ENCODE data around the gene BOLA1. TPM values are rescaled to one million over a fixed set of nuclear protein-coding genes. Genes with fewer than 3 reads are reported as not detected.

The BOLA1 gene
- total RNA-seq, 1 donor from 2014 or later = 11.5 TPM

GRCh38 chr1:149942885-149943284, 43.5 kb downstream of the BOLA1 start:
- DNase-seq (no peak), ATAC-seq (no peak)
- H3K36me3 ChIP-seq = peaks cover 44% of the 10 kb centered on the region
- H3K27ac ChIP-seq = no peak overlapping the region
- H3K4me1 ChIP-seq = peaks cover 37% of the 10 kb centered on the region
- TF ChIP-seq CTCF (IDR thresholded peaks at IDR 0.05) = no peak
- no peak overlapping the region for H3K4me3 ChIP-seq
- intact Hi-C loops (cut with DNase I) = no loop called here
- H3K9me3 ChIP-seq = no peaks in the 10 kb centered on the region
- H3K27me3 ChIP-seq (ENCODE audit: low read depth) = no peaks in the 10 kb centered on the region

- DNase-seq (no peak), ATAC-seq (no peak)
- Histone ChIP-seq H3K27ac (no peak overlapping the region), H3K27me3 (ENCODE audit: low read depth) (no peaks in the 10 kb centered on the region), H3K9me3 (no peaks in the 10 kb centered on the region), H3K4me1 (peaks cover 14% of the 10 kb centered on the region), H3K36me3 (peaks cover 67% of the 10 kb centered on the region), H3K4me3 (no peak overlapping the region)
- intact Hi-C loops (cut with DNase I) = no loop called here
- no peak for TF ChIP-seq CTCF (IDR thresholded peaks at IDR 0.05)
These were observed 45.8 kb downstream of the BOLA1 start for GRCh38 chr1:149945206-149945605.

GRCh38 chr1:149949911-149950310, 50.5 kb downstream of the BOLA1 start:
- DNase-seq = no peak
- ATAC-seq = no peak

More at GRCh38 chr1:149949911-149950310, 50.5 kb downstream of the BOLA1 start:
- TF ChIP-seq CTCF (IDR thresholded peaks at IDR 0.05) = no peak
- Histone ChIP-seq H3K27ac (no peak overlapping the region), H3K27me3 (ENCODE audit: low read depth) (no peaks in the 10 kb centered on the region), H3K36me3 (peaks cover 55% of the 10 kb centered on the region), H3K4me1 (no peaks in the 10 kb centered on the region), H3K9me3 (no peaks in the 10 kb centered on the region), H3K4me3 (no peak overlapping the region)
- intact Hi-C loops (cut with DNase I) = no loop called here

Other genes with a start within 250 kb of the BOLA1 start
- 65.3 TPM for gene FCGR1A, start 116.9 kb upstream of the BOLA1 start, total RNA-seq
- 0.86 TPM for gene SV2A, start 18.3 kb downstream of the BOLA1 start, total RNA-seq
- gene SF3B4, start 28.2 kb downstream of the BOLA1 start, total RNA-seq = 45.5 TPM
- gene MTMR11, start 37.3 kb downstream of the BOLA1 start, total RNA-seq = 20.4 TPM
- gene OTUD7B, start 111.2 kb downstream of the BOLA1 start, total RNA-seq = 29.5 TPM
- gene VPS45, start 168.2 kb downstream of the BOLA1 start, total RNA-seq = 36.1 TPM

All from lower lobe of right lung (tissue), 2 donors.